ENCODE results near the gene KCNMA1.

- TF ChIP-seq CTCF (IDR thresholded peaks at IDR 0.05; ENCODE audit: low read depth, low read length) (no peak), MYC (IDR thresholded peaks at IDR 0.05; ENCODE audit: low read depth, low read length) (no peak)
Measured at GRCh38 chr10:77599651-77600050, 38.0 kb downstream of the KCNMA1 start.

Data from NB4 (cell line).